Stimulated activated naive CD8-positive, alpha-beta T cell treated with anti-CD3 and anti-CD28 coated beads, Interleukin-15, amount 100 ng/mL, for 72 hours (primary cell): Measurements from ENCODE around the gene C5orf52.
"Not testable (repeated sequence)": the region's sequence is repeated elsewhere in the genome, so short reads cannot be mapped to it uniquely, and the experiment has no call there.

ENCODE experiments used
- ATAC-seq: fragments of 150-1000 bp; cut with Tn5 transposase; 2 replicates; pipeline ENCODE4 v1.10.0; 2021; ENCODE audit warnings: mild to moderate bottlenecking, moderate library complexity
- DNase-seq, 2 donors: peaks; one replicate each; pipeline ENCODE4 v3.0.0; 2021 to 2022
- H3K27ac Mint-ChIP-seq, 2 donors: one replicate each; pipeline ENCODE4 v1.8.0; 2022; ENCODE audit warnings: mild to moderate bottlenecking in 2 of 2, mixed read lengths in 2 of 2, moderate library complexity in 2 of 2
- H3K27me3 Mint-ChIP-seq: one replicate; pipeline ENCODE4 v1.8.0; 2022; ENCODE audit warnings: mixed read lengths
- H3K4me1 Mint-ChIP-seq: one replicate; pipeline ENCODE4 v1.8.0; 2022; ENCODE audit warnings: mild to moderate bottlenecking, mixed read lengths
- H3K4me3 Mint-ChIP-seq, 2 donors: one replicate each; pipeline ENCODE4 v1.8.0; 2022; ENCODE audit warnings: mild to moderate bottlenecking in 2 of 2, mixed read lengths in 2 of 2, moderate library complexity in 1 of 2
- H3K9me3 Mint-ChIP-seq, 2 donors: one replicate each; pipeline ENCODE4 v1.8.0; 2022; ENCODE audit warnings: mixed read lengths in 2 of 2

C5orf52 gene

GRCh38 chr5:157727858-157728257, 56.5 kb downstream of the C5orf52 start:
- H3K27ac Mint-ChIP-seq, H3K4me3 Mint-ChIP-seq, H3K9me3 Mint-ChIP-seq, DNase-seq, H3K27me3 Mint-ChIP-seq, ATAC-seq: not testable (repeated sequence)
- peaks cover 34% of the 10 kb centered on the region for H3K4me1 Mint-ChIP-seq
